Suppressor macrophage treated with lipopolysaccharide for 1 hour (primary cell): ENCODE measurements around the gene NXPE3.
A peak's percentile ranks its signal among the peaks of the same experiment; 100 is the strongest.
"Not testable (repeated sequence)": the region's sequence is repeated elsewhere in the genome, so short reads cannot be mapped to it uniquely, and the experiment has no call there.

Experiments used
- DNase-seq, 3 donors: peaks; one replicate each; pipeline ENCODE4 v3.0.0-alpha.2; 2020 to 2022

Gene NXPE3

DNA sequence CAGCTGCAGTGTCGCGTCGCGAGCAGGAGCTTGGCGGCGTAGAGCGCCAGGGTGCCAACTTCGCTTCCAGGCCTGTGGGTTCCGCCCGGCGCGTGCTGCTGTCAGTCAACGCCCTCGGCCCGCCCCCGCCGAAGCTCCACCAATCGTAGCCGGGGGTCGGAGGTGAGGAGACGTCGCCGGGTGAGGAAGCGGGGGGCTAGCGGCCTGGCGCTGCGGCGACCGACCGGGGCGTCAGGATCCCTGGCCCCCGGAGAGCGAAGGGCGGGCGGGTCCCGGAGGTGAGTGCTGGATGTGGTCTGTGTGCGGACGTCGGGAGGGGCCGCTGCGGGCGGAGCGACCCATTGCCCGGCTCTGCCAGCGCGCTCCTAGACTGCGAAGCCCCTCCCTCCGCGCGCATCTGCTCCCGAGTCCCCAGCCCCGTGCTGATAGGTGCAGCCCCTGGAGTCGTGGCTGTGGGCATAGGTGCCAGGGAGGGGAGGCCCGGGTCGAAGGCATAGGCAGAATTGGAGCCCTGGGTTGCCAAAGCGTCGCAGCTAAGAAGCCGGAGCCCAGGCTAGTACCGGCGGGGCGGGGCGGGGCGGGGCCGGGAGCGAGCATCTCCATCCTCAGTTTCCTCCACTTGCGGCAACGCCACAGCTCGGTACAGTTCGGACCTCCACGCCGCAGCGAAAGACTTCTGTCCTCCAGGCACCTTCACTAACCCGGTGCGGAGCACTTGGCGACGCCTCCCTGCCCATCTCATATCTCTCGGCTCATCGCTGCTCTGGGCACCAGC is at the start of gene NXPE3:
Gene NXPE3 (plus strand): TSS at position 165 of the 775 bp plus-strand sequence. CDS start 6,386 bp downstream, outside the sequence.
- peak; percentile 79 to 93 (median 91) for DNase-seq

DNA sequence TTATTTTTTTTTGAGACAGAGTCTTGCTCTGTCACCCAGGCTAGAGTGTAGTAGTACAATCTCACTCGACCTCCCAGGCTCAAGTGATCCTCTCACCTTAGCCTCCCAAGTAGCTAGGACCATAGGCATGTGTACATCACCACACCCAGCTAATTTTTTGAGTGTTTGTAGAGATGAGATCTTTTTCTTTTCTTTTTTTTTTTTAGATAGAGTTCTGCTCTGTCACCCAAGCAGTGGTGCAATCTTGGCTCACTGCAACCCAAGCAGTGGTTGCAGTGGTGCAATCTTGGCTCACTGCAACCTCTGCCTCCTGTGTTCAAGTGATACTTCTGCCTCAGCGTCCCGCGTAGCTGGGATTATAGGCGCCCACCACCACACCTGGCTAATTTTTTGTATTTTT is 49.4 kb upstream of the NXPE3 start:
- DNase-seq = no peak

DNA sequence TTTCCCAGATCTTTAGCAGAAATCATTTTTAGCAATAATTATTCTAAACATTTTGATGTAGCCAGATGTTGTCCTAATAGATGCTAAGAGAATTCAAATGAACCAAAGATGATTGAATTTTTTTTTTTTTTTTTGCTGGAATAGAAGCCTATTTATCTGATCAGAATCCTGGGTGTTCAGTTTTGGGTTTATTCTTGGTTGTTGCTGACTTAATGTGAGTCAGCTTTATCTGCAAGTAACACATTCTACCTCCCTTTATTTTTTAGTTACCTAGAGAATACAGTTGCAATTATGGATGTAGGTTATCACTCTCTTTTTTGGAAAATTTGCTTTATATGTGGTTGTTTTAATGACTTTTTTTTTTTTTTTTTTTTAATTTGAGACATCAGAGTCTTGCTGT is 48.2 kb upstream of the NXPE3 start:
- no peak for DNase-seq

DNA sequence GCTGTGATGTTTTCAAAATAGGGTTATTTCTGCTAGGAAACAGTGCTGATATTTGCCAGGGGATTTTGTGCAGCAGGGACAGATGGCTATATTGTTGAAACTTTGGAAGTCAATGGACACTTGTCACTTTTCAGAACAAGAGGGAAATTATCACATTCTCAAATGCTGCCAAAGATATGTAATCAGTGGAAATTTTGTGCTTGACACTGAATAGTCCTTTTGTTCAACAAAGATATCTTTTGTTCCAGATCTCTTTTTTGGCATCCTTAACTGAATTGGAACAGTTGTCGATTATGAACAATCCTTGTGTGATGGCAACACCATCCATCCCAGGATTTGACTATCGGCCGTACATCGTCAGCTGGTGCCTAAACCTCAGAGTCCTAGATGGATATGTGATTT is 46.8 kb upstream of the NXPE3 start:
- no peak for DNase-seq

DNA sequence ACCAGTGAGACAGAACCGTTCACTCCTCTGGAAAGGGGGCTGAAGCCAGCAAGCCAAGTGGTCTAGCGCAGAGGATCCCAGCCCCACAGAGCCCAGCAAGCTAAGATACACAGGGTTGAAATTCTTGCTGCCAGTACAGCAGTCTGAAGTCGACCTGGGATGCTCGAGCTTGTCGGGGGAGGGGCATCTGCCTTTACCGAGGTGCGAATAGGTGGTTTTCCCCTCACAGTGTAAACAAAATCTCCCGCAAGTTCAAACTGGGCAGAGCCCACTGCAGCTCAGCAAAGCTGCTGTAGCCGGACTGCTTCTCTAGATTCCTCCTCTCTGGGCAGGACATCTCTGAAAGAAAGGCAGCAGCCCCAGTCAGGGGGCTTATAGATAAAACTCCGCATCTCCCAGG is 43.2 kb upstream of the NXPE3 start:
- DNase-seq = no peak

- not testable (repeated sequence) for DNase-seq
Observed at GRCh38 chr3:101741914-101742313, 37.1 kb upstream of the NXPE3 start.

- DNase-seq = no peak
Observed at GRCh38 chr3:101744811-101745210, 34.2 kb upstream of the NXPE3 start.

- not testable (repeated sequence) for DNase-seq
Observed at GRCh38 chr3:101745934-101746333, 33.1 kb upstream of the NXPE3 start.

GRCh38 chr3:101753386-101754113 is 25.5 kb upstream of the NXPE3 start:
- not testable (repeated sequence) for DNase-seq

DNA sequence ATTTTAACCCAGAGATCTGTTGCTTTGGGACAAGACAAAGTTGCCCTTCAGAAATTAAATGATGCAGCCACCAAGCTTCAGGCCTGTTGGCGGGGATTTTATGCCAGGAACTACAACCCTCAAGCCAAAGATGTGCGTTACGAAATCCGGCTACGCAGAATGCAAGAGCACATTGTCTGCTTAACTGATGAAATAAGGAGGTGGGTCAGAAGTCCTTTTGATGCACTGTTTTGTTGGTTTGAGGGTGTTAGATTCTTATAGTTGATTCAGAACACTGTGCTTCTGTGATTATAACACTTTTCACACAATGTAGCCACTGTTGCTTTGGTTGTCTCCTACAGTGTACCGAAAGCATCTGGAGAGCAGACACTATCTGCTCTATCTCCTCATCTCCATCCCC is 20.8 kb upstream of the NXPE3 start:
- no peak for DNase-seq

- no peak for DNase-seq
Observed at GRCh38 chr3:101762041-101762646, 16.9 kb upstream of the NXPE3 start.

DNA sequence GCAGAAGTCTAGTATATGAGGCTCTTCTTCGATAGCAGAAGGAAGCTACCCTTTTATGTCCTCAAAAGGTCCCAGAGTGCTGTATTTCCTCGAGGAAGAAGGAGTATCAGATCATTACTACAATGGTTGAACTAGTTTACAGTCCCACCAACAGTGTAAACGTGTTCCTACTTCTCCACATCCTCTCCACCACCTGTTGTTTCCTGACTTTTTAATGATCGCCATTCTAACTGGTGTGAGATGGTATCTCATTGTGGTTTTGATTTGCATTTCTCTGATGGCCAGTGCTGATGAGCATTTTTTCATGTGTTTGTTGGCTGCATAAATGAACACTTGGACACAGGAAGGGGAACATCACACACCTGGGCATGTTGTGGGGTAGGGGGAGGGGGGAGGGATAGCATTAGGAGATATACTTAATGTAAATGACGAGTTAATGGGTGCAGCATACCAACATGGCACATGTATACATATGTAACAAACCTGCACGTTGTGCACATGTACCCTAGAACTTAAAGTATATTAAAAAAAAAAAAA is 1.2 kb upstream of the NXPE3 start:
- DNase-seq = not testable (repeated sequence)

- DNase-seq = peak in 1 of 3 donors; percentile 6
Observed at GRCh38 chr3:101778385-101779046, 495 bp upstream of the NXPE3 start.

- no peak for DNase-seq
Observed at GRCh38 chr3:101779822-101780381, 891 bp downstream of the NXPE3 start.

GRCh38 chr3:101780661-101781060 is 1.6 kb downstream of the NXPE3 start:
- DNase-seq = peak; percentile 40 to 46 (median 41)

GRCh38 chr3:101781166-101781565 is 2.2 kb downstream of the NXPE3 start:
- no peak for DNase-seq

- peak; percentile 8 to 52 (median 42) for DNase-seq
Observed at GRCh38 chr3:101784855-101785613, 6.0 kb downstream of the NXPE3 start.

- DNase-seq = no peak
Observed at GRCh38 chr3:101791778-101792177, 12.8 kb downstream of the NXPE3 start.

DNA sequence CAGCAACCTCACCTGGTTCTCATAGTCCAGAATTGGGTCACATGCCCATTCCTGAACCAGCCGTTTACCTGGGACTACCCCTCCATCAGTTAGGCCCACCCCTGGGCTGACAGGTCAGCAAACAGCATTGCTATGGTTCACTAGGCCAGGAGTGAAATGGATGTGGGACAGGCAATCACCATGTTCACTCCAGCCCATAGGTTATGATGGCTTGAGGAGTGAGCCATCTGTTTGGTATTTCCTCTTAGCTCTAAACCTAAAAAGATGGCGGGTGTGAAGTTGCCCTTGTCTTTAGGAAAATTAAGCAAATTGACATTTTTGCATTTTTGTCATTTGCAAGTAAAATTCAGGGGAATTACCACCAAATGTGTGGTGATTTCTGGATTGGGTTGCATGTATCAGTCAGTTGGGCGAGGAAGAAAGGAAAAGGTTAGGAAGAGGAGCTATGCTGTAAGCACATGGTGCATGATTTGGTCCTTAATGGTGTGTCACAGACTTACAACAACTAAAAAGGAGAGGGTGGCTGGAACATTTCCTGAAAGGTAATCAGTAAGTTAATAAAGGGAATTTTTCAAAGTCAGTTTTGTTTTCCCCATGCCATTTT is 17.2 kb downstream of the NXPE3 start:
- DNase-seq = no peak

- no peak for DNase-seq
Observed at GRCh38 chr3:101801174-101801573, 22.2 kb downstream of the NXPE3 start.

DNA sequence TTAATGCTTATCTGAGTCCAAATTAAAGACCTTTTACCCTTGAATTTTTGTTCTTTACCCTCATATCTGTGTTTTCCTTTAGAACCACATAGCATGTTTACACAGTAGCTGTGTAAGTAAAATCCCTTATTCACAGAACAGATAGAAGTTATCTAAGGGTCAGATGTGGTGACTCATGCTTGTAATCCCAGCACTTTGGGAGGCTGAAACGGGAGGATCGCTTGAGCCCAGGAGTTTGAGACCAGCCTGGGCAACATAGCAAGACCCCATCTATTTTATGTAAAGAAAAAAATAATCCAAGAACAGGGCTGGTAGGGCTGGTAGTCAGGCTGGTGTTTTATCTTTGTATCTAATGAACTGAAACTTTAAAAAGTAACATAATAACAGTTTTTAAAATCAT is 23.2 kb downstream of the NXPE3 start:
- DNase-seq = no peak
